ENCODE data around the gene NRG3.

Gene NRG3

DNA sequence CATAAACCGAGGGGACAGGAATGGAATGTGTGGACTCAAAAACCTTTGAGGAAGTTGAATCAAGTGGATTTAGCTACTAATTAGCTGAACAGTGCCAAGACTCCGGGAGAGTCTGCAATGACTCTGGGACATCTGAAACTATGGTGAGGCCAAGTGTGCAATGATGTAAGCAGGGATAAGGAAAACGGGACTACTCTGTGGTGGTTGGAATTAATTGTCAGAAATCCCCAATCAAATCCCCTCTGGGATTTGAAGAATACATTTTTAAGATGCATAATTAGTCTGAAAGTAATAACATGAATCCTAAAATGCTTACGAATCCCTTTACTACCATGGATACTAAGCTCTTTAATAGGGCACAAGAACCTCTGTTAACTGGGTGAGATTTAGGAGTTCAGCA lies 602.8 kb downstream of the NRG3 start:
- H3K36me3 Mint-ChIP-seq (ENCODE audit: low read depth): no peaks in the 10 kb centered on the region
- H3K27ac Mint-ChIP-seq: no peak overlapping the region
- H3K9me3 Mint-ChIP-seq: peaks cover 5% of the 10 kb centered on the region
- no peaks in the 10 kb centered on the region for H3K4me1 Mint-ChIP-seq
- H3K4me3 Mint-ChIP-seq: no peak overlapping the region
- TF ChIP-seq, protein P1, sequence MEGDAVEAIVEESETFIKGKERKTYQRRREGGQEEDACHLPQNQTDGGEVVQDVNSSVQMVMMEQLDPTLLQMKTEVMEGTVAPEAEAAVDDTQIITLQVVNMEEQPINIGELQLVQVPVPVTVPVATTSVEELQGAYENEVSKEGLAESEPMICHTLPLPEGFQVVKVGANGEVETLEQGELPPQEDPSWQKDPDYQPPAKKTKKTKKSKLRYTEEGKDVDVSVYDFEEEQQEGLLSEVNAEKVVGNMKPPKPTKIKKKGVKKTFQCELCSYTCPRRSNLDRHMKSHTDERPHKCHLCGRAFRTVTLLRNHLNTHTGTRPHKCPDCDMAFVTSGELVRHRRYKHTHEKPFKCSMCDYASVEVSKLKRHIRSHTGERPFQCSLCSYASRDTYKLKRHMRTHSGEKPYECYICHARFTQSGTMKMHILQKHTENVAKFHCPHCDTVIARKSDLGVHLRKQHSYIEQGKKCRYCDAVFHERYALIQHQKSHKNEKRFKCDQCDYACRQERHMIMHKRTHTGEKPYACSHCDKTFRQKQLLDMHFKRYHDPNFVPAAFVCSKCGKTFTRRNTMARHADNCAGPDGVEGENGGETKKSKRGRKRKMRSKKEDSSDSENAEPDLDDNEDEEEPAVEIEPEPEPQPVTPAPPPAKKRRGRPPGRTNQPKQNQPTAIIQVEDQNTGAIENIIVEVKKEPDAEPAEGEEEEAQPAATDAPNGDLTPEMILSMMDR (IDR thresholded peaks at IDR 0.05; ENCODE audit: unreplicated experiment in 3 of 3): no peak
- peaks cover 3% of the 10 kb centered on the region for H3K27me3 Mint-ChIP-seq (ENCODE audit: low read depth)

DNA sequence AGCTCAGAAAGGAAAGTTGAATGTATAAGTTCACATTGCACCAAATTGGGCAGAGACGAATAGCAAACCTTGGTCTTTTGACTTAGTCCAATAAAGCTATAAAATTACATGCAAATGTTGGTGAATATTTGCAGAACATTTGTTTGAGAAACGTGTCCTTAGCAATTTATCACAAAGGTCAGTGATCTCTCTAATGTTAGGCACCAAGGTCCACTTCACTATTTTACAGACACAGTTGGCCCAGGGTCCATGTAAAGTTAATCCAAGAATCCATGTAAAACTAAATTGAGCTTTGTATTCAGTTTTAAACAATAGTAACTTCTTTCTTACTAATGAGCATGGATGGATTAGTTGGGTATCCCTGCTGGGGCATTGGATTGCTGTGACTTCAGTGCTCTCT lies 617.7 kb downstream of the NRG3 start:
- no peaks in the 10 kb centered on the region for H3K27me3 Mint-ChIP-seq (ENCODE audit: low read depth)
- no peak overlapping the region for H3K4me3 Mint-ChIP-seq
- no peak overlapping the region for H3K27ac Mint-ChIP-seq
- H3K36me3 Mint-ChIP-seq (ENCODE audit: low read depth): no peaks in the 10 kb centered on the region
- no peaks in the 10 kb centered on the region for H3K4me1 Mint-ChIP-seq
- TF ChIP-seq, protein P1 (IDR thresholded peaks at IDR 0.05; ENCODE audit: unreplicated experiment in 3 of 3): no peak
- H3K9me3 Mint-ChIP-seq: no peaks in the 10 kb centered on the region

DNA sequence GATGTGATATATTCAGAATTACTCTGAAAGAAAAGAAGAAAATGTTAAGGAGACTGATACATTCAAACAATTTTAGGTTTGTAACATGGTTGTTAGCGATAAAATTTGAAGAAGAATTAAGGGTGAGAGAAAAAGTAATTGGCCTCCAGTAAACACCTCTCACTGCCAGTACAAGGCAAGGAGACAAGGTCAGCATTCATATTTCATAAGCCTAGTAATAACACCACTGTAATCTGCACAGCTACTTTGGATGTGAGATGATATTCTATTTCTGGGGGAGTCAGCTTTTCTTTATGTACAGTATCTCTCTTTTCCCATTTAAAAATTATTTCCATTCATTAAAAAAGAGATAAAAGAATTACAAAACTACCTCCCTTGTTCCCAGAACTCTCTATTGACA lies 621.1 kb downstream of the NRG3 start:
- Mint-ChIP-seq H3K27me3 (ENCODE audit: low read depth) (no peaks in the 10 kb centered on the region), H3K27ac (no peak overlapping the region), H3K4me1 (no peaks in the 10 kb centered on the region), H3K36me3 (ENCODE audit: low read depth) (no peaks in the 10 kb centered on the region), H3K9me3 (no peaks in the 10 kb centered on the region), H3K4me3 (no peak overlapping the region)
- TF ChIP-seq, protein P1 (IDR thresholded peaks at IDR 0.05; ENCODE audit: unreplicated experiment in 3 of 3): no peak

DNA sequence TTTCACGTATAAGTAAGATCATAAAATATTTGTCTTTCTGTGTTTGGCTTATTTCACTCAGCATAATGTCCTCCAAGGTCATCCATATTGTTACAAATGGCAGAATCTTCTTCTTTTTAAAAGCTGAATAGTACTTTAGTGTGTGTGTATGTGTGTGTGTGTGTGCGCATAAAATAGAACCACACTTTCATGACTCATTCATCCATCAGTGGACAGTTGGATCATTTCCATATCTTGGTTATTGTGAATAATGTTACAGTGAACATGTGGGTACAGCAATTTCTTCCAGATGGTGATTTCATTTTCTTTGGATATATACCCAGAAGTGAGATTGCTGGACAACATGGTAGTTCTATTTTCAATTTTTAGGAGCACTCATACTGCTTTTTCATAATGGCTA lies 622.4 kb downstream of the NRG3 start:
- Mint-ChIP-seq H3K36me3 (ENCODE audit: low read depth) (no peaks in the 10 kb centered on the region), H3K4me3 (no peak overlapping the region), H3K27me3 (ENCODE audit: low read depth) (no peaks in the 10 kb centered on the region), H3K4me1 (no peaks in the 10 kb centered on the region), H3K9me3 (no peaks in the 10 kb centered on the region), H3K27ac (no peak overlapping the region)
- TF ChIP-seq, protein P1 (IDR thresholded peaks at IDR 0.05; ENCODE audit: unreplicated experiment in 3 of 3): no peak

DNA sequence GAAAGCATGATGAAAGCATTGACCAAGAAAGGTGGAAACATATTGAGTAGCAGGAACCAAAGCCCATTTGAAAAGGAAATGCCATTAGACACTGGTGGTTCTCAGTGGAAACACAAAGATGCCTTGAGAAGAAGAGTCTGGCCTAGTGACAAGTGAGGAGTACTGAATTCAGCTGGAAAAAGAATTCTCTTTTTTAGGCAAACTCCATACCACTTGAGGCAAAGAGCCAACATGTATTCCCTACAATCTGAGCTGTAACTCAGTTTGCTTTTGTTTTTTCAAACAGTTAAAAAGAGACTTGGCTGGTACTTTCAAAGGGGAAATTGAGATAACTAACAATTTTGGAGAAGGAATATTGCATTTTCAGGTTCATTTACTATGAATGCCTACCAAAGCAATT lies 624.0 kb downstream of the NRG3 start:
- Mint-ChIP-seq H3K4me3 (no peak overlapping the region), H3K27ac (no peak overlapping the region), H3K9me3 (no peaks in the 10 kb centered on the region), H3K4me1 (peaks cover 6% of the 10 kb centered on the region), H3K36me3 (ENCODE audit: low read depth) (no peaks in the 10 kb centered on the region), H3K27me3 (ENCODE audit: low read depth) (no peaks in the 10 kb centered on the region)
- TF ChIP-seq, protein P1 (IDR thresholded peaks at IDR 0.05; ENCODE audit: unreplicated experiment in 3 of 3): no peak

DNA sequence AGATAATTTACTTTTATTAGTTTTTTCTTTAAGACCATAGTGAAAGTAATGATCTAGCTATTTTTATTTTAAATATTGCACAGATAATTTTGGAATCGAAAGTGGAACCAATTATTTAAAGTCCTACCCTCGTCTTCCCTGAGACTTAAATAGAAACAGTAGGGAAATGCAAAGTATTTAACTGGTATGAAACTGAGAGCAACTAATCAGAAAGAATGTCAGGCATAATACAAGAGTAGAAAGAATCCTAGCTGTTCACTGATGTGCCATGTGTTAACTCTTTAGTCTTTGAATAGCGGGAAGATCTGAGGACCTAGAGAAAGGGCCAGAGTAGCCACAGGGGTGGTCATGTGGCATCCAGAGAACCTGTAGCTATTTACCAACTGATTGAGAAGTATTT lies 630.0 kb downstream of the NRG3 start:
- H3K36me3 Mint-ChIP-seq (ENCODE audit: low read depth): no peaks in the 10 kb centered on the region

More for the DNA sequence above, 630.0 kb downstream of the NRG3 start:
- Mint-ChIP-seq H3K27me3 (ENCODE audit: low read depth) (no peaks in the 10 kb centered on the region), H3K4me3 (no peak overlapping the region), H3K9me3 (no peaks in the 10 kb centered on the region), H3K4me1 (peaks cover 13% of the 10 kb centered on the region), H3K27ac (no peak overlapping the region)
- TF ChIP-seq, protein P1 (IDR thresholded peaks at IDR 0.05; ENCODE audit: unreplicated experiment in 3 of 3): no peak
